IMR-90 (cell line): ENCODE results near the gene MTAP. TPM values are rescaled to one million over a fixed set of nuclear protein-coding genes. Genes with fewer than 3 reads are reported as not detected.

Source experiments
- ATAC-seq: fragments of 200-7000 bp; cut with Tn5 transposase; 2 replicates; pipeline ENCODE4 v1.9.1; 2020; ENCODE audit warnings: low read depth, mild to moderate bottlenecking, moderate library complexity
- BruUV-seq: library from RNA; stranded (reverse); fragments of 400-500 nt; replicated peaks from 2 replicates; lab custom pipeline; 2021; lab: Mats Ljungman, UMichigan
- CTCF ChIA-PET: fragments of 300-600 bp; formaldehyde crosslinking; extraction: SDS; loops from one replicate; lab custom pipeline; 2021; ENCODE audit warnings: antibody characterized with exemption; lab: Yijun Ruan, JAX
- POLR2A ChIA-PET: fragments of 300-600 bp; sonication (Branson Sonifier 250); formaldehyde crosslinking; loops from one replicate; lab custom pipeline; 2022; ENCODE audit warnings: antibody characterized with exemption; ENCODE audit not compliant: unreplicated experiment; lab: Charles Lee
- DNase-seq: peaks from one replicate; pipeline ENCODE4 v3.0.0; 2013
- H2AFZ ChIP-seq: replicated peaks from 2 replicates; pipeline ENCODE3; 2013; ENCODE audit warnings: low read length, mild to moderate bottlenecking; ENCODE audit not compliant: poor library complexity
- H2AK5ac ChIP-seq: 2 replicates; pipeline ENCODE4 v1.6.1; 2013; ENCODE audit warnings: low read depth, low read length, inconsistent platforms
- H2AK9ac ChIP-seq: replicated peaks from 2 replicates; pipeline ENCODE3; 2013; ENCODE audit warnings: mild to moderate bottlenecking, low read depth, low read length, moderate library complexity; ENCODE audit not compliant: poor library complexity
- H2BK120ac ChIP-seq: 2 replicates; pipeline ENCODE4 v1.6.1; 2013; ENCODE audit warnings: low read depth, low read length, inconsistent platforms
- H2BK15ac ChIP-seq: 3 replicates; pipeline ENCODE4 v1.6.1; 2013; ENCODE audit warnings: low read depth, low read length, inconsistent platforms
- H2BK20ac ChIP-seq: 2 replicates; pipeline ENCODE4 v1.6.1; 2013; ENCODE audit warnings: low read depth, mild to moderate bottlenecking, inconsistent platforms, low read length, moderate library complexity
- H2BK5ac ChIP-seq: 2 replicates; pipeline ENCODE4 v1.6.1; 2013; ENCODE audit warnings: mild to moderate bottlenecking, low read depth, low read length, inconsistent platforms; ENCODE audit not compliant: poor library complexity, severe bottlenecking
- H3K14ac ChIP-seq: replicated peaks from 2 replicates; pipeline ENCODE4 v1.6.1; 2013; ENCODE audit warnings: low read depth, low read length, inconsistent platforms
- H3K18ac ChIP-seq: 2 replicates; pipeline ENCODE4 v1.6.1; 2013; ENCODE audit warnings: low read depth, low read length, control low read depth
- H3K23ac ChIP-seq: 2 replicates; pipeline ENCODE4 v1.6.1; 2013; ENCODE audit warnings: low read depth, low read length, inconsistent platforms
- H3K27ac ChIP-seq: 2 replicates; pipeline ENCODE4 v1.5.1; 2013; ENCODE audit warnings: mild to moderate bottlenecking, control low read depth, low read length; ENCODE audit not compliant: insufficient read depth
- H3K27me3 ChIP-seq: 2 replicates; pipeline ENCODE4 v1.6.1; 2013; ENCODE audit warnings: low read length; ENCODE audit not compliant: control insufficient read depth, insufficient read depth
- H3K36me3 ChIP-seq: 2 replicates; pipeline ENCODE4 v1.6.1; 2013; ENCODE audit warnings: low read length, mixed read lengths; ENCODE audit not compliant: control insufficient read depth, insufficient read depth
- H3K4ac ChIP-seq: 2 replicates; pipeline ENCODE4 v1.6.1; 2013; ENCODE audit warnings: low read depth, low read length, inconsistent platforms
- H3K4me1 ChIP-seq: 2 replicates; pipeline ENCODE4 v1.6.1; 2013; ENCODE audit warnings: low read length, mixed read lengths; ENCODE audit not compliant: control insufficient read depth, insufficient read depth
- H3K4me2 ChIP-seq: 2 replicates; pipeline ENCODE4 v1.6.1; 2013; ENCODE audit warnings: low read depth, mild to moderate bottlenecking, control low read depth, low read length, moderate library complexity
- H3K4me3 ChIP-seq: 2 replicates; pipeline ENCODE4 v1.5.1; 2013; ENCODE audit warnings: low read depth, mild to moderate bottlenecking, control low read depth, low read length, moderate library complexity; ENCODE audit not compliant: insufficient read depth
- H3K56ac ChIP-seq: 2 replicates; pipeline ENCODE4 v1.6.1; 2013; ENCODE audit warnings: low read length, inconsistent platforms; ENCODE audit not compliant: insufficient read depth; ENCODE audit errors: extremely low read depth
- H3K79me1 ChIP-seq, 2 experiments: 2 replicates each; pipeline ENCODE4 v1.6.1; 2013; ENCODE audit warnings: low read length in 2 of 2, inconsistent platforms in 1 of 2, low read depth in 1 of 2
- H3K9ac ChIP-seq: 2 replicates; pipeline ENCODE4 v1.6.1; 2013; ENCODE audit warnings: low read depth, low read length, control low read depth
- H3K9me1 ChIP-seq: 2 replicates; pipeline ENCODE4 v1.6.1; 2013; ENCODE audit warnings: low read length, inconsistent platforms; ENCODE audit not compliant: insufficient read depth
- H3K9me3 ChIP-seq: 2 replicates; pipeline ENCODE4 v1.6.1; 2013; ENCODE audit warnings: low read length; ENCODE audit not compliant: control insufficient read depth, insufficient read depth
- H4K20me1 ChIP-seq: 2 replicates; pipeline ENCODE4 v1.6.1; 2013; ENCODE audit warnings: low read length, inconsistent platforms; ENCODE audit not compliant: insufficient read depth
- H4K5ac ChIP-seq: 2 replicates; pipeline ENCODE4 v1.6.1; 2013; ENCODE audit warnings: mild to moderate bottlenecking, low read depth, low read length, control low read depth
- H4K8ac ChIP-seq, 2 experiments: 2 replicates each; pipeline ENCODE4 v1.6.1; 2013; ENCODE audit warnings: low read depth in 2 of 2, low read length in 2 of 2, control low read depth in 1 of 2, inconsistent platforms in 1 of 2
- H4K91ac ChIP-seq: 2 replicates; pipeline ENCODE4 v1.6.1; 2013; ENCODE audit warnings: low read depth, low read length, inconsistent platforms; ENCODE audit not compliant: insufficient read depth
- BHLHE40 ChIP-seq: fragments of 150-350 bp; IDR thresholded peaks from 2 replicates; pipeline ENCODE4 v1.6.1; 2016; ENCODE audit warnings: mild to moderate bottlenecking, low read depth, low read length
- WGBS, 2 experiments: methylation state at CpG; one replicate each; pipeline versions ENCODE4 v1.1.5 to v1.1.7; 2013; ENCODE audit warnings: missing lambda C conversion rate in 2 of 2; ENCODE audit not compliant: insufficient read length in 1 of 2; ENCODE audit errors: extremely low coverage in 2 of 2; 5-methylcytosine and 5-hydroxymethylcytosine counted together
- dilution Hi-C: fragments of 300-500 bp; cut with HindIII; formaldehyde crosslinking; loops from one replicate; pipeline ENCODE4 v1.14.3; 2018; ENCODE audit warnings: low sequenced_read_pairs; ENCODE audit not compliant: unreplicated experiment
- in situ Hi-C: fragments of 300-500 bp; cut with MboI; formaldehyde crosslinking; loops from 3 replicates; pipeline ENCODE4 v1.14.3; 2019; ENCODE audit warnings: low sequenced_read_pairs, inconsistent platforms, mixed read lengths
- intact Hi-C: fragments of 100-400 bp; cut with micrococcal nuclease; formaldehyde crosslinking; loops from 2 replicates; pipeline ENCODE4 v1.10.0; 2022
- polyA plus RNA-seq, 3 experiments: library from polyadenylated mRNA; depleted of rRNA; stranded (reverse); fragments of >200 nt; gene quantifications; 2 replicates each; pipeline ENCODE4 v1.2.3, GENCODE V29; 2012; ENCODE audit warnings: low replicate concordance in 1 of 3
- total RNA-seq: library from RNA; depleted of rRNA; stranded (reverse); fragments of >200 nt; gene quantifications from 2 replicates; pipeline ENCODE4 v1.2.3, GENCODE V29; 2012

Gene MTAP
- total and polyA plus RNA-seq, 2 of the 4 experiments (the other 2 are of a cell fraction): 15.7 to 50.9 TPM

- no peaks in the 10 kb centered on the region for H3K9me1 ChIP-seq
- no peaks in the 10 kb centered on the region for H3K4me1 ChIP-seq
- ATAC-seq (no peak), DNase-seq (no peak)
- H3K14ac ChIP-seq: no peak overlapping the region
- H4K5ac ChIP-seq: no peak overlapping the region
- H4K8ac ChIP-seq: no peak overlapping the region
- no CpG with 5 or more reads among the region's 3 CpGs for whole genome bisulfite sequencing, 2 experiments
- no peak overlapping the region for H2AK5ac ChIP-seq
- peaks cover 0 to 5% of the 10 kb centered on the region in 2 experiments; a peak in 1 of 4 replicates for H3K79me1 ChIP-seq
- in situ Hi-C loops (no loop called here), intact Hi-C loops (loop anchor here (5.0 kb wide), 1 partner anchor 76 kb away; no protein-coding TSS in a partner anchor), dilution Hi-C loops (no loop called here)
- ChIA-PET POLR2A (no interaction called here), CTCF (no interaction called here)
- H3K18ac ChIP-seq: no peak overlapping the region
- no TSS peak for BruUV-seq
- H3K56ac ChIP-seq: no peak overlapping the region
- 0 out of 2 replicates have a peak, but pooled peaks cover 2% of the 10 kb centered on the region for H3K36me3 ChIP-seq
- H3K27me3 ChIP-seq: no peaks in the 10 kb centered on the region
- H3K4ac ChIP-seq: no peak overlapping the region
- no peak overlapping the region for H2AFZ ChIP-seq
- no peak overlapping the region for H2BK20ac ChIP-seq
- H3K9me3 ChIP-seq: no peaks in the 10 kb centered on the region
- no peak overlapping the region for H3K23ac ChIP-seq
- no peak overlapping the region for H2BK15ac ChIP-seq
- no peak overlapping the region for H2AK9ac ChIP-seq
- H3K27ac ChIP-seq: no peak overlapping the region
- no peak overlapping the region for H3K4me2 ChIP-seq
- no peaks in the 10 kb centered on the region for H4K20me1 ChIP-seq
- H3K4me3 ChIP-seq: no peak overlapping the region
- no peak overlapping the region for H4K91ac ChIP-seq
- no peak overlapping the region for H2BK120ac ChIP-seq
- no peak overlapping the region for H2BK5ac ChIP-seq
- no peak overlapping the region for H3K9ac ChIP-seq
- TF ChIP-seq BHLHE40: no peak
Observed at GRCh38 chr9:21871256-21871975, 69.0 kb downstream of the MTAP start.
